DND-41 (cell line): ENCODE results near the gene PAMR1.

Source experiments
- CTCF ChIP-seq: IDR thresholded peaks from 2 replicates; pipeline ENCODE4 v1.5.1; 2012; ENCODE audit warnings: borderline replicate concordance, low read length, moderate library complexity, mild to moderate bottlenecking; ENCODE audit not compliant: poor library complexity, severe bottlenecking; ENCODE audit errors: extremely low read depth
- EZH2 ChIP-seq: IDR thresholded peaks from 3 replicates; pipeline ENCODE4 v1.6.1; 2012; ENCODE audit warnings: borderline replicate concordance, low read depth, mild to moderate bottlenecking, moderate library complexity, low read length, inconsistent platforms; ENCODE audit not compliant: severe bottlenecking

GRCh38 chr11:35483131-35483820, 42.1 kb downstream of the PAMR1 start:
- no peak for TF ChIP-seq EZH2
- TF ChIP-seq CTCF: no peak
